ENCODE data around the gene PHF14.

DNA sequence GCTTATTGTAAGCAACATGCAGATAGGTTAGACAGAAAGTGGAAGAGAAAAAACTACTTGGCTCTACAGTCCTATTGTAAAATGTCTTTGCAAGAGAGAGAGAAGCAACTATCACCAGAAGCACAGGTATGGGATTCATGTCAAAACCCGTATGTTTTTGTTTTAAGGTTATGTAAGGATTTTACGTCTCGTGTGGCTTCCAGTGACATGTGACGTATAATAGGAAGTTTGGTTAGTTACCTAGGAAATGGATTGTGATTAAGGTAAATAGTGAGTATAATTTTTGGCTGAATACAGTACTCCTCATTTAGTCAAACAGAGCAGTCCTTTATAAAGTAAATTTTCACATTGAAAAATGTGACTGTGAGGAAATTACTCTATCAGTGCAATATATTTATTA lies 62.0 kb downstream of the PHF14 start:
- TF ChIP-seq, protein P1, sequence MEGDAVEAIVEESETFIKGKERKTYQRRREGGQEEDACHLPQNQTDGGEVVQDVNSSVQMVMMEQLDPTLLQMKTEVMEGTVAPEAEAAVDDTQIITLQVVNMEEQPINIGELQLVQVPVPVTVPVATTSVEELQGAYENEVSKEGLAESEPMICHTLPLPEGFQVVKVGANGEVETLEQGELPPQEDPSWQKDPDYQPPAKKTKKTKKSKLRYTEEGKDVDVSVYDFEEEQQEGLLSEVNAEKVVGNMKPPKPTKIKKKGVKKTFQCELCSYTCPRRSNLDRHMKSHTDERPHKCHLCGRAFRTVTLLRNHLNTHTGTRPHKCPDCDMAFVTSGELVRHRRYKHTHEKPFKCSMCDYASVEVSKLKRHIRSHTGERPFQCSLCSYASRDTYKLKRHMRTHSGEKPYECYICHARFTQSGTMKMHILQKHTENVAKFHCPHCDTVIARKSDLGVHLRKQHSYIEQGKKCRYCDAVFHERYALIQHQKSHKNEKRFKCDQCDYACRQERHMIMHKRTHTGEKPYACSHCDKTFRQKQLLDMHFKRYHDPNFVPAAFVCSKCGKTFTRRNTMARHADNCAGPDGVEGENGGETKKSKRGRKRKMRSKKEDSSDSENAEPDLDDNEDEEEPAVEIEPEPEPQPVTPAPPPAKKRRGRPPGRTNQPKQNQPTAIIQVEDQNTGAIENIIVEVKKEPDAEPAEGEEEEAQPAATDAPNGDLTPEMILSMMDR (IDR thresholded peaks at IDR 0.05), result no peak
- TF ChIP-seq EZH2 (IDR thresholded peaks at IDR 0.05; ENCODE audit: borderline replicate concordance, insufficient read depth, low read depth, low read length, poor library complexity, severe bottlenecking), result no peak
